Natural killer cell (primary cell): ENCODE data around the gene ALPI. TPM values are rescaled to one million over a fixed set of nuclear protein-coding genes. Genes with fewer than 3 reads are reported as not detected.

Experiments used
- ATAC-seq, 3 donors: fragments of 150-1000 bp in 2 of 3; fragments of 200-7000 bp in 1 of 3; cut with Tn5 transposase; 1 replicate in 1 of 3; 2 replicates in 2 of 3; pipeline ENCODE4 v1.10.0; 2021; ENCODE audit warnings: mild to moderate bottlenecking in 2 of 3, moderate library complexity in 2 of 3
- DNase-seq, 2 donors: peaks; one replicate each; pipeline versions ENCODE4 v3.0.0 to v3.0.0-alpha.2; 2013 to 2021; ENCODE audit warnings: mixed read lengths in 1 of 2
- H3K27ac ChIP-seq: one replicate; pipeline ENCODE4 v1.5.1; 2013; ENCODE audit warnings: mild to moderate bottlenecking, low read length
- H3K27me3 ChIP-seq: one replicate; pipeline ENCODE4 v1.6.1; 2013; ENCODE audit warnings: low read length; ENCODE audit not compliant: control insufficient read depth, insufficient read depth
- H3K36me3 ChIP-seq: one replicate; pipeline ENCODE4 v1.6.1; 2013; ENCODE audit warnings: low read length; ENCODE audit not compliant: control insufficient read depth, insufficient read depth
- H3K4me1 ChIP-seq: one replicate; pipeline ENCODE4 v1.6.1; 2013; ENCODE audit warnings: low read length; ENCODE audit not compliant: control insufficient read depth, insufficient read depth
- H3K4me3 ChIP-seq: one replicate; pipeline ENCODE4 v1.5.1; 2013; ENCODE audit warnings: low read length
- H3K9me3 ChIP-seq: one replicate; pipeline ENCODE4 v1.6.1; 2013; ENCODE audit warnings: low read length; ENCODE audit not compliant: control insufficient read depth, insufficient read depth
- H3K27ac Mint-ChIP-seq, 2 donors: one replicate each; pipeline ENCODE4 v1.8.0; 2022; ENCODE audit warnings: mild to moderate bottlenecking in 2 of 2, mixed read lengths in 2 of 2, moderate library complexity in 1 of 2
- H3K27me3 Mint-ChIP-seq, 2 donors: one replicate each; pipeline ENCODE4 v1.8.0; 2022; ENCODE audit warnings: low read depth in 2 of 2, mixed read lengths in 2 of 2
- H3K36me3 Mint-ChIP-seq: one replicate; pipeline ENCODE4 v1.8.0; 2022; ENCODE audit warnings: mixed read lengths
- H3K4me1 Mint-ChIP-seq, 2 donors: one replicate each; pipeline ENCODE4 v1.8.0; 2022; ENCODE audit warnings: mixed read lengths in 2 of 2
- H3K4me3 Mint-ChIP-seq: one replicate; pipeline ENCODE4 v1.8.0; 2022; ENCODE audit warnings: mild to moderate bottlenecking, moderate library complexity, mixed read lengths
- H3K9me3 Mint-ChIP-seq, 2 donors: one replicate each; pipeline ENCODE4 v1.8.0; 2022; ENCODE audit warnings: mixed read lengths in 2 of 2
- WGBS: methylation state at CpG from one replicate; pipeline ENCODE4 v1.1.7; 2013; ENCODE audit warnings: missing lambda C conversion rate; ENCODE audit not compliant: insufficient coverage; 5-methylcytosine and 5-hydroxymethylcytosine counted together
- intact Hi-C: fragments of 100-400 bp; cut with micrococcal nuclease; formaldehyde crosslinking; loops from one replicate; pipeline ENCODE4 v1.14.2; 2022
- total RNA-seq, 4 donors: library from RNA; stranded (reverse); fragments of 120-200 nt in 1 of 4; gene quantifications; one replicate each; pipeline versions ENCODE4 v1.2.3 to v1.2.4, GENCODE V29; 2013 to 2022
- TF ChIP-seq, protein P1 (sequence below): fragments of 200-600 bp; IDR thresholded peaks from one replicate; pipeline ENCODE4 v1.8.0; 2022; ENCODE audit warnings: antibody characterized with exemption

ALPI gene
- total RNA-seq, 3 donors from 2014 or later (not counting 1 experiment from before 2014, with no cell fraction given): not detected

DNA sequence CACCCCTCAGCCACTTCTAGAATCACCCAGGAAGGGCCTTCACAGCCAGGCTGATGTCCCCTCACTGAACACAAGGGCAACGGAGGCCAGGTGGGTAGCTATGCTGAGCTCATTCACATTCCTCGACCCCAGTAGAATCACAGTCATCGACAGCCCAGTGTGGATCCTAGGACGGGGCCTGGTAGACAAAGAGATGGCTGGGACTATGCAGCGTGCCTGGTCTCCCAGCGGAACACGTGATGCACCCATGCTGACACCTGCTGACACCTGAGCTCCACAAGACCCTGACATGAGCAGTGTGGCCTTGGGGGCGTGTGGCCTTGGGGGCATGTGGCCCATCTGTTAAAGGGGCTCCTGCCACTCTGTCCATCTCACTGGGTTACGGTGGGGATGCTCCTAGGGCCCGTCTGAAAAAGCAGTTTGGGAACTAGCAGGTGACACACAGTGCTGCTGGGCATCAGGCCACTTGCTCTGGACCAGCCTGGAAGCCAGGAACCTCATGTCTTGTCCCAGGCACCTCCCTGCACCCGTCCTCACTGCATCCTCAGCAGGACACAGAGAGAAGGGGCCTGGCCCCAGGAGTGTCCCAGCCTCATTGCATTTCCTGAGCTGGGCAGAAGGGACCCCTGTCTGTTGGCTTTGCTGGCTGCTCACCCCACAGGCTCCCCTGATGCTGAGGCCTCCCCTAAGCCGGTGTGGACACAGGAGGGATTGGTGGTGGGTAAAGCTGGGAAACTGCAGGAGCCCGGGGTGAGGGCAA, 22.0 kb downstream of the ALPI start:
- intact Hi-C loops: no loop called here
- DNase-seq (no peak), ATAC-seq (no peak)
- no peak overlapping the region for H3K4me3 Mint-ChIP-seq
- TF ChIP-seq, protein P1, sequence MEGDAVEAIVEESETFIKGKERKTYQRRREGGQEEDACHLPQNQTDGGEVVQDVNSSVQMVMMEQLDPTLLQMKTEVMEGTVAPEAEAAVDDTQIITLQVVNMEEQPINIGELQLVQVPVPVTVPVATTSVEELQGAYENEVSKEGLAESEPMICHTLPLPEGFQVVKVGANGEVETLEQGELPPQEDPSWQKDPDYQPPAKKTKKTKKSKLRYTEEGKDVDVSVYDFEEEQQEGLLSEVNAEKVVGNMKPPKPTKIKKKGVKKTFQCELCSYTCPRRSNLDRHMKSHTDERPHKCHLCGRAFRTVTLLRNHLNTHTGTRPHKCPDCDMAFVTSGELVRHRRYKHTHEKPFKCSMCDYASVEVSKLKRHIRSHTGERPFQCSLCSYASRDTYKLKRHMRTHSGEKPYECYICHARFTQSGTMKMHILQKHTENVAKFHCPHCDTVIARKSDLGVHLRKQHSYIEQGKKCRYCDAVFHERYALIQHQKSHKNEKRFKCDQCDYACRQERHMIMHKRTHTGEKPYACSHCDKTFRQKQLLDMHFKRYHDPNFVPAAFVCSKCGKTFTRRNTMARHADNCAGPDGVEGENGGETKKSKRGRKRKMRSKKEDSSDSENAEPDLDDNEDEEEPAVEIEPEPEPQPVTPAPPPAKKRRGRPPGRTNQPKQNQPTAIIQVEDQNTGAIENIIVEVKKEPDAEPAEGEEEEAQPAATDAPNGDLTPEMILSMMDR: no peak
- H3K9me3 Mint-ChIP-seq: no peaks in the 10 kb centered on the region
- Histone ChIP-seq H3K4me1 (no peaks in the 10 kb centered on the region), H3K36me3 (no peaks in the 10 kb centered on the region), H3K9me3 (no peaks in the 10 kb centered on the region), H3K4me3 (no peak overlapping the region), H3K27me3 (no peaks in the 10 kb centered on the region), H3K27ac (no peak overlapping the region)
- WGBS: 88% methylated on average over 13 of the region's 13 CpGs
- no peaks in the 10 kb centered on the region for H3K36me3 Mint-ChIP-seq
- H3K27me3 Mint-ChIP-seq: peaks cover 1 to 11% of the 10 kb centered on the region in 2 donors
- H3K27ac Mint-ChIP-seq: no peak overlapping the region
- no peaks in the 10 kb centered on the region for H3K4me1 Mint-ChIP-seq

DNA sequence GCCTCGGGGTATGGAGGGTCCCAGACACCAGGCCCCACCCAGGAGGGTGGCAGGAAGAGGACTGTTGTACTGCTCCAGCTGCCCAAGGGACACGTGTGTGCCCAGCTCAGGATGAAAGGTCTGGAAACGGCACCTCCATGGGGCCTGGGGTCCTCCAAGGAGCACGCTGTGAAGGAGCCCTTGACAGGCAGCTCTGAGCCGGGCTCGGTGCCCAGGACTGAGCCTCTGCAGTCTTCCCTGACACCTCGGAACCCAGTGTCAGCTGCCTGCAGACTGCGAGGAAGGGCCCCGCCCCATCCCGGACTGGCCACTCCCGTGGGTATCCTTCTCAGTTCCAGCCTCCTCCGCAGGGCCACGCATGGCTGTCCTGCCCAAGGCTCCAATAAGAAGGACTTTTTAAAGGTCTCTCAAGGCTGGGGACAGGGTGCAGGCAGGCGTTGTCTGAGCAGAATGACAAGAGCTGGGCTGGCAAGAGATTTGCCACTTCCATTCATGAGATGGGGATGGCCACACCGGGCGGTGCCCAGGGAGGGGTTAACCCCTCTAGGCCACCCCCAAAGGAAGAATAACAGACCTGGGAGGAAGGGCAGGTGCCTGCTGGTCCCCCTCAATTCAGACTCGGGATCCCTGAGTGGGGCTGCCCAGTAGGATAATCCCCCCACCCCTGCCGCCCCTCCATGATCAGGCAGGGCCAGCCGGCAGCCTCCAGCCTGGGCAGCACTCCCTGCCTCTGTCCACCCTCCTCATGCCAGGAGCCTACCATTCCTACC, 22.8 kb downstream of the ALPI start:
- no peak overlapping the region for H3K27ac Mint-ChIP-seq
- H3K4me1 Mint-ChIP-seq: no peaks in the 10 kb centered on the region
- H3K4me1 ChIP-seq: no peaks in the 10 kb centered on the region
- H3K27me3 Mint-ChIP-seq: peaks cover 2 to 7% of the 10 kb centered on the region in 2 donors
- H3K36me3 Mint-ChIP-seq: no peaks in the 10 kb centered on the region
- TF ChIP-seq, protein P1: no peak
- H3K9me3 ChIP-seq: no peaks in the 10 kb centered on the region
- H3K4me3 ChIP-seq: no peak overlapping the region
- ATAC-seq (no peak), DNase-seq (no peak)
- no peaks in the 10 kb centered on the region for H3K9me3 Mint-ChIP-seq
- H3K4me3 Mint-ChIP-seq: no peak overlapping the region
- 85% methylated on average over 19 of the region's 19 CpGs for WGBS
- no peak overlapping the region for H3K27ac ChIP-seq
- no peaks in the 10 kb centered on the region for H3K27me3 ChIP-seq
- H3K36me3 ChIP-seq: no peaks in the 10 kb centered on the region
- intact Hi-C loops: no loop called here

DNA sequence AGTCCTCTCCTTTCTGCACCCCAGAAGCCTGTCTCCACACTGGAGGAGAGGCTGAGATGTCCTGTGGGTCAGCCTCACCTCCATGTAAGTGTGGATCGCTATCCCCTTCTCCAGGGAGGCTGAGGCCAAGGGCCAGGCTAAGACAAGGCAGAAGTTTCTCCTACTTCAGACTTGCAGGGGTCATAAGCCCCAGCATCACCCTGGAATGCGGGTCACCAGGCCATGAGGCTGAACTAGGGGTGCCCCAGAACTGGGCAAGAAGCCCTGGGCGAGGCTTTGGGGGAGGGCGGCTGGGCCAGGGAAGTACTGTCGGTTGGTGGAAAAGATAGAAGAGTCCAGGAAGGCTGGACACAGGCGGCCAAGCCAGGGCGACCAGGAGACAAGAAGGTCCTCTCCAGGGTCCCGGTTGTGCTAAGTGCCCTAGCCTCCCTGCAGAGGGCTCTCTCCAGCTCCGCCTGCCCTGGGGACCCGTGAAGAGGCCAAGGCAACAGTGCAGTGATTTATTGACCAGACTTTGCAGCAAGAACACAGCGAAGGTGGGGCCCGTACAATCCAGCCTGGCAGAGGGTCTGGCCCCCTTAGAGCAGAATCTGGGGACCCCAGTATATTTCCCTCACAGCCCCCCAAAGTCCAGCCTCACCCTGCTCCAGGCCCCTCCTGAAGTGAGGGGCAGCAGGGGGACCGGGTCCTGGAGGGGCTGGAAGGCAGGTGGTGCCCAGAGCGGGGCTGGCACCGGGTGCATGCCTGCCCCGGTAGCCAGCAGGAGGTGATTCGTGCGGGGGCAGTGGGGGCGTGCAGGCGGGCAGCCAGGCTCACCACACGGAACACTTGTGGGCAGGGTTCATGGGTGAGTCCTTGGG, 23.6 kb downstream of the ALPI start:
- no peaks in the 10 kb centered on the region for H3K4me1 ChIP-seq
- no peaks in the 10 kb centered on the region for H3K9me3 ChIP-seq
- H3K36me3 ChIP-seq: no peaks in the 10 kb centered on the region
- TF ChIP-seq, protein P1: no peak
- Mint-ChIP-seq H3K36me3 (no peaks in the 10 kb centered on the region), H3K27ac (no peak overlapping the region), H3K27me3 (peaks cover 2% of the 10 kb centered on the region in 2 donors), H3K4me3 (no peak overlapping the region), H3K4me1 (no peaks in the 10 kb centered on the region), H3K9me3 (no peaks in the 10 kb centered on the region)
- intact Hi-C loops: no loop called here
- 82% methylated on average over 21 of the region's 21 CpGs for WGBS
- no peak overlapping the region for H3K27ac ChIP-seq
- ATAC-seq (no peak), DNase-seq (no peak)
- no peak overlapping the region for H3K4me3 ChIP-seq
- peaks cover 2% of the 10 kb centered on the region for H3K27me3 ChIP-seq
